K562 (cell line): ENCODE results near the gene CDKN1C. TPM values are rescaled to one million over a fixed set of nuclear protein-coding genes. Genes with fewer than 3 reads are reported as not detected.

Experiments used
- ATAC-seq: fragments of 200-7000 bp; cut with Tn5 transposase; 3 replicates; pipeline ENCODE4 v1.9.1; 2020; ENCODE audit warnings: moderate library complexity
- BruUV-seq: library from RNA; stranded (reverse); fragments of 400-500 nt; replicated peaks from 2 replicates; lab custom pipeline; 2021; lab: Mats Ljungman, UMichigan
- CTCF ChIA-PET: fragments of 300-600 bp; formaldehyde crosslinking; extraction: SDS; loops from one replicate; lab custom pipeline; 2021; ENCODE audit warnings: low intra/inter-chr PET ratio; lab: Yijun Ruan, JAX
- POLR2A ChIA-PET: fragments of 300-600, 350-650 bp; sonication (Branson Sonifier 250); formaldehyde crosslinking; extraction: SDS; loops from one replicate; lab custom pipeline; 2021; ENCODE audit warnings: antibody characterized with exemption, inconsistent platforms; lab: Yijun Ruan, JAX
- DNase-seq, 4 experiments: peaks; one replicate each; pipeline versions ENCODE4 v3.0.0 to v3.0.0-alpha.2; 2011 to 2018; ENCODE audit warnings: low spot score in 3 of 4, mixed read lengths in 3 of 4; ENCODE audit errors: extremely low read depth in 1 of 4
- FAIRE-seq: peaks from 2 replicates; lab custom pipeline; 2011; peaks lifted over from hg19 to GRCh38; lab: Jason Lieb, UNC
- H2AFZ ChIP-seq: 2 replicates; pipeline ENCODE4 v1.6.0; 2011; ENCODE audit warnings: low read depth, low read length, control low read depth, inconsistent platforms
- H3K27ac ChIP-seq: fragments of 200-600 bp; 3 replicates; pipeline ENCODE4 v1.8.0; 2011; ENCODE audit warnings: low read depth, mild to moderate bottlenecking, control low read depth, inconsistent platforms, low read length, moderate library complexity, mixed read lengths; ENCODE audit errors: extremely low read depth
- H3K27me3 ChIP-seq, 2 experiments: fragments of 300-600 bp in 1 of 2; 2 replicates in 1 of 2; 3 replicates in 1 of 2; pipeline versions ENCODE4 v1.6.0 to v1.8.0; 2011; ENCODE audit warnings: inconsistent platforms in 2 of 2, low read length in 2 of 2, mild to moderate bottlenecking in 1 of 2, mixed read lengths in 1 of 2, moderate library complexity in 1 of 2; ENCODE audit not compliant: control insufficient read depth in 2 of 2, insufficient read depth in 2 of 2
- H3K36me3 ChIP-seq: fragments of 300-600 bp; 3 replicates; pipeline ENCODE4 v1.8.0; 2011; ENCODE audit warnings: mild to moderate bottlenecking, low read length, inconsistent platforms; ENCODE audit not compliant: control insufficient read depth, insufficient read depth
- H3K4me1 ChIP-seq, 2 experiments: fragments of 200-600 bp in 1 of 2; replicated peaks in 1 of 2; 2 replicates in 1 of 2; 3 replicates in 1 of 2; pipeline versions ENCODE4 v1.5.1 to v1.8.0; 2011; ENCODE audit warnings: inconsistent platforms in 2 of 2, low read length in 2 of 2, mild to moderate bottlenecking in 1 of 2, mixed read lengths in 1 of 2, moderate library complexity in 1 of 2; ENCODE audit not compliant: control insufficient read depth in 2 of 2, insufficient read depth in 2 of 2
- H3K4me2 ChIP-seq: 2 replicates; pipeline ENCODE4 v1.6.1; 2011; ENCODE audit warnings: low read length, control low read depth, inconsistent platforms, mixed read lengths; ENCODE audit not compliant: insufficient read depth
- H3K4me3 ChIP-seq: fragments of 200-600 bp; sonication (generic), shearing (Covaris generic); 2 replicates; pipeline ENCODE4 v1.5.1; 2016; ENCODE audit warnings: control low read depth, inconsistent platforms
- H3K79me2 ChIP-seq: fragments of 200-600 bp; 3 replicates; pipeline ENCODE4 v1.8.0; 2011; ENCODE audit warnings: low read length, inconsistent platforms; ENCODE audit not compliant: control insufficient read depth, insufficient read depth
- H3K9ac ChIP-seq, 2 experiments: 2 replicates each; pipeline versions ENCODE4 v1.6.0 to v1.6.1; 2011; ENCODE audit warnings: low read depth in 2 of 2, low read length in 2 of 2, control low read depth in 1 of 2, inconsistent platforms in 1 of 2, mild to moderate bottlenecking in 1 of 2, mixed read lengths in 1 of 2; ENCODE audit not compliant: insufficient read depth in 1 of 2
- H3K9me1 ChIP-seq: one replicate; pipeline ENCODE4 v1.6.0; 2011; ENCODE audit warnings: inconsistent platforms, mild to moderate bottlenecking, low read length, moderate library complexity; ENCODE audit not compliant: control insufficient read depth, insufficient read depth
- H3K9me3 ChIP-seq: replicated peaks from 2 replicates; pipeline ENCODE4 v1.5.1; 2011; ENCODE audit warnings: low read depth, low read length, inconsistent platforms; ENCODE audit not compliant: control insufficient read depth, insufficient read depth
- H4K20me1 ChIP-seq: replicated peaks from 2 replicates; pipeline ENCODE4 v1.6.1; 2011; ENCODE audit warnings: low read length, inconsistent platforms, mixed read lengths; ENCODE audit not compliant: control insufficient read depth, insufficient read depth
- CREM ChIP-seq: IDR thresholded peaks from 2 replicates; pipeline ENCODE4 v1.6.1; 2014; ENCODE audit warnings: antibody characterized with exemption, low read depth
- ETV6 ChIP-seq, 3 experiments: fragments of 150-350 bp in 1 of 3; sonication (generic) in 1 of 3; formaldehyde crosslinking in 1 of 3; IDR thresholded peaks; 2 replicates each; pipeline versions ENCODE4 v1.6.1 to v1.8.0; 2014 to 2022; ENCODE audit warnings: borderline replicate concordance in 2 of 3, low read depth in 2 of 3, antibody characterized with exemption in 1 of 3, low read length in 1 of 3, mild to moderate bottlenecking in 1 of 3, missing genetic modification reagents in 1 of 3
- FOXK2 ChIP-seq, 2 experiments: fragments of 450-650 bp; IDR thresholded peaks in 1 of 2; conservative IDR thresholded peaks in 1 of 2; 2 replicates each; pipeline ENCODE4 v1.6.1; 2016; ENCODE audit warnings: low read depth in 2 of 2, mild to moderate bottlenecking in 1 of 2
- FOXO4 ChIP-seq: fragments of 450-650 bp; formaldehyde crosslinking; IDR thresholded peaks from 2 replicates; pipeline ENCODE4 v1.4.0; 2020; ENCODE audit warnings: mild to moderate bottlenecking, moderate library complexity
- GATAD2A ChIP-seq: fragments of 450-650 bp; IDR thresholded peaks from 2 replicates; pipeline ENCODE4 v1.6.1; 2017
- MXD1 ChIP-seq: fragments of 250-450 bp; sonication (Bioruptor Pico); IDR thresholded peaks from 2 replicates; pipeline ENCODE4 v1.8.0; 2021; ENCODE audit warnings: borderline replicate concordance, mild to moderate bottlenecking, moderate library complexity; ENCODE audit not compliant: poor library complexity, severe bottlenecking
- RBM17 ChIP-seq: fragments of 200-400 bp; formaldehyde crosslinking; IDR thresholded peaks from 2 replicates; pipeline ENCODE4 v1.6.1; 2017; ENCODE audit warnings: low read depth, mild to moderate bottlenecking, low read length, borderline replicate concordance
- SIX5 ChIP-seq, 2 experiments: IDR thresholded peaks; 2 replicates each; pipeline ENCODE4 v1.6.1; 2011; ENCODE audit warnings: low read length in 2 of 2, borderline replicate concordance in 1 of 2, low read depth in 1 of 2, mild to moderate bottlenecking in 1 of 2, moderate library complexity in 1 of 2; ENCODE audit not compliant: insufficient read depth in 1 of 2
- SUPT5H ChIP-seq: fragments of 450-650 bp; IDR thresholded peaks from 2 replicates; pipeline ENCODE4 v1.6.1; 2016
- USF1 ChIP-seq: sonication (generic); formaldehyde crosslinking; IDR thresholded peaks from 2 replicates; pipeline ENCODE4 v1.9.0; 2022; ENCODE audit warnings: mild to moderate bottlenecking, missing genetic modification reagents
- ZNF12 ChIP-seq: sonication (generic); formaldehyde crosslinking; IDR thresholded peaks from 2 replicates; pipeline ENCODE4 v1.4.0; 2020; ENCODE audit warnings: mild to moderate bottlenecking, missing genetic modification reagents
- WGBS: fragments of 100-300 bp; shearing (Covaris generic); methylation state at CpG from one replicate; pipeline ENCODE4 v1.1.6; 2016; ENCODE audit warnings: low coverage, mixed read lengths; ENCODE audit not compliant: insufficient coverage; ENCODE audit errors: missing lambda C conversion rate; 5-methylcytosine and 5-hydroxymethylcytosine counted together
- in situ Hi-C: fragments of 300-500 bp; cut with MboI; formaldehyde crosslinking; loops from 4 replicates; pipeline ENCODE4 v1.15.0; 2018; ENCODE audit warnings: inconsistent platforms, mixed read lengths
- intact Hi-C: fragments of 100-400 bp; cut with micrococcal nuclease; formaldehyde crosslinking; loops from 2 replicates; pipeline ENCODE4 v1.14.2; 2022
- polyA plus RNA-seq, 8 experiments: library from polyadenylated mRNA; depleted of rRNA in 4 of 8; stranded (reverse) in 5 of 8; unstranded in 3 of 8; fragments of >200 nt; fragmentation: Nextera tagmentation in 2 of 8; fragmentation: Illumina TruSeq in 1 of 8; extraction: Ambion mirVana in 2 of 8; extraction: Trizol in 1 of 8; gene quantifications; 2 replicates each; pipeline versions ENCODE4 v1.2.1 to v1.2.3, GENCODE V29; 2011 to 2014; ENCODE audit warnings: inconsistent platforms in 1 of 8, missing spikeins in 1 of 8
- total RNA-seq, 7 experiments: library from RNA; depleted of rRNA in 6 of 7; stranded (reverse); fragments of >200 nt in 6 of 7; fragmentation: Illumina TruSeq in 2 of 7; extraction: Trizol in 2 of 7; gene quantifications; 2 replicates each; pipeline versions ENCODE4 v1.2.1 to v1.2.3, GENCODE V29; 2011 to 2021; ENCODE audit warnings: low replicate concordance in 1 of 7
- TF ChIP-seq, protein P1 (sequence below): sonication (generic); formaldehyde crosslinking; IDR thresholded peaks from 2 replicates; pipeline ENCODE4 v1.8.0; 2022; ENCODE audit warnings: mild to moderate bottlenecking, low read depth, missing genetic modification reagents

CDKN1C gene
- total and polyA plus RNA-seq, 9 of the 15 experiments (the other 6 are each of a cell fraction or from before 2014, with no cell fraction given) = 2.8 to 21.1 (median 9.3) TPM

DNA sequence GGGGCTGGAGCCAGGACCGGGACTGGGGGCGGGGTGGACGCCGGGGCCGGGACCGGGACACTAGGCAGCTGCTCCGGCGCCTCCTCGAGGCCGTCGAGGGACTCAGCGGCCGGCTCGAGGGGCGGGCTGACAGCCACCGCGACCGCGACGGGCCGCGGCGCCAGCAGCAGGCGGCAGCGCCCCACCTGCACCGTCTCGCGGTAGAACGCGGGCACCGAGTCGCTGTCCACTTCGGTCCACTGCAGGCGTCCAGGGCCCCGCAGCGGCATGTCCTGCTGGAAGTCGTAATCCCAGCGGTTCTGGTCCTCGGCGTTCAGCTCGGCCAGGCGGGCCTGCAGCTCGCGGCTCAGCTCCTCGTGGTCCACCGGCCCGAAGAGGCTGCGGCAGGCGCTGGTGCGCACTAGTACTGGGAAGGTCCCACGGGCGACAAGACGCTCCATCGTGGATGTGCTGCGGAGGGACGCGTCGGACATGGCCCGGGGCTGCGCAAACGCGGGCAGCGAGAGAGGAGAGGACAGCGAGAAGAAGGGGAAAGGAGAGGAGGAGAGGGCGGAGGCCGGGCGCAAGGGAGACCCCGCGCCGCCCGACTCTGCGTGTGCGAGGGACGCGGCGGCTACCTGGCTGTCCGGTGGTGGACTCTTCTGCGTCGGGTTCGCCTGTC, 428 bp downstream of the CDKN1C start:
- FAIRE-seq = peak; percentile 42
- BruUV-seq = TSS peak; percentile 82
- no peaks in the 10 kb centered on the region for H3K9me1 ChIP-seq
- 1% methylated on average over 61 of the region's 80 CpGs for WGBS
- H4K20me1 ChIP-seq = no peaks in the 10 kb centered on the region
- DNase-seq = peak; percentile 76 to 85 (median 80)
- intact Hi-C loops = loop anchor here (5.0 to 10.0 kb wide), 2 partner anchors 188 to 320 kb away; partner anchors contain the start of gene KCNQ1OT1
- peaks cover 17 to 79% of the 10 kb centered on the region in 2 experiments for H3K4me1 ChIP-seq
- peak overlapping the region; percentile 90 for H3K4me2 ChIP-seq
- H3K36me3 ChIP-seq = no peaks in the 10 kb centered on the region
- H3K9ac ChIP-seq = peak overlapping the region; percentile 43 to 88; a peak in 3 of 4 replicates
- H3K4me3 ChIP-seq = peak overlapping the region; percentile 59
- no peaks in the 10 kb centered on the region for H3K79me2 ChIP-seq
- ChIA-PET CTCF (interaction anchor here (1.3 to 10.6 kb wide), 2 partner anchors 321 to 351 kb away, joined by 4 to 228 read pairs; no protein-coding TSS in a partner anchor), POLR2A (interaction anchor here (0.6 to 2.0 kb wide), 8 partner anchors 27 to 814 kb away, joined by 3 to 10 read pairs (median 4); partner anchors contain the start of gene KCNQ1OT1)
- no peaks in the 10 kb centered on the region for H3K9me3 ChIP-seq
- 0 out of 5 replicates have a peak, but pooled peaks cover 0 to 5% of the 10 kb centered on the region in 2 experiments for H3K27me3 ChIP-seq
- peak overlapping the region; percentile 49; the same call in 2 of the 3 replicates for H3K27ac ChIP-seq
- peak; percentile 77 for ATAC-seq
- in situ Hi-C loops = loop anchor here (5.0 kb wide), 1 partner anchor 353 kb away; no protein-coding TSS in a partner anchor
- peak overlapping the region; percentile 86 for H2AFZ ChIP-seq
- TF ChIP-seq, protein P1, sequence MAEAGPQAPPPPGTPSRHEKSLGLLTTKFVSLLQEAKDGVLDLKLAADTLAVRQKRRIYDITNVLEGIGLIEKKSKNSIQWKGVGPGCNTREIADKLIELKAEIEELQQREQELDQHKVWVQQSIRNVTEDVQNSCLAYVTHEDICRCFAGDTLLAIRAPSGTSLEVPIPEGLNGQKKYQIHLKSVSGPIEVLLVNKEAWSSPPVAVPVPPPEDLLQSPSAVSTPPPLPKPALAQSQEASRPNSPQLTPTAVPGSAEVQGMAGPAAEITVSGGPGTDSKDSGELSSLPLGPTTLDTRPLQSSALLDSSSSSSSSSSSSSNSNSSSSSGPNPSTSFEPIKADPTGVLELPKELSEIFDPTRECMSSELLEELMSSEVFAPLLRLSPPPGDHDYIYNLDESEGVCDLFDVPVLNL (CRISPR knock-in tag) = peak; percentile 59; the same call in 1 of the 2 replicates
- no peak; a peak in 1 of 4 replicates for TF ChIP-seq FOXK2 (conservative IDR thresholded peaks at IDR 0.05 in 1 of 2, IDR thresholded peaks at IDR 0.05 in 1 of 2; ENCODE audit: low read depth in 2 of 2)
- TF ChIP-seq SUPT5H = no peak; the same call in 1 of the 2 replicates
- TF ChIP-seq ETV6 (IDR thresholded peaks at IDR 0.05; ENCODE audit: borderline replicate concordance in 1 of 2, low read depth in 2 of 2, low read length in 1 of 2) = no peak
- TF ChIP-seq ETV6 (CRISPR knock-in tag; IDR thresholded peaks at IDR 0.05; ENCODE audit: borderline replicate concordance) = 0 out of 2 replicates have a peak, but pooled peaks have one; percentile 71
- TF ChIP-seq USF1 (CRISPR knock-in tag) = peak; percentile 51; the same call in 1 of the 2 replicates
- no peak for TF ChIP-seq RBM17
- no peak for TF ChIP-seq FOXO4
- TF ChIP-seq SIX5 (IDR thresholded peaks at IDR 0.05; ENCODE audit: borderline replicate concordance in 1 of 2, insufficient read depth in 1 of 2, low read depth in 1 of 2, low read length in 2 of 2) = no peak
- TF ChIP-seq GATAD2A = peak; percentile 54; the same call in 1 of the 2 replicates
- TF ChIP-seq ZNF12 (CRISPR knock-in tag) = peak; percentile 84
- no peak for TF ChIP-seq MXD1 (CRISPR knock-in tag)
- TF ChIP-seq CREM = 0 out of 2 replicates have a peak, but pooled peaks have one; percentile 3
